ENCODE measurements around the gene CARMIL3.

DNA sequence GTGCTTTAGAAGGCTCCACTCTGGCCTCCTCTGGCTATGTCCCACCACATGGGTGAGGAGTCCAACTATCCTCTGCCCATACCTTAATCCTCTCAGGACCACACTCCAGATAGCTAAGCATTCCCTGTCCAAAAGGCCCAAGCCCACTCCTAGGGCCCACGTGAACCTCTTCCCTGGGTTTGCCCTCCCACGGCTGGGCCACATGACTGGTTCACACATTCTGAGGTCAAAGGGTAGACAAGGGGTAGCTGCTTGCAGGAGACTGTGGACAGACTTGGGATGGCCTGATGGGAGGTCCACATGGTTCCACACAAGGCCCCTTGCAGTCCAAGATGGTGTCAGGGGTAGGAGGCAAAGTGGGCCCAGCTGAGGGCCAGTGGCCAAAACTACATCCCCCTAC, 36.3 kb downstream of the CARMIL3 start:
- TF ChIP-seq, protein P1, sequence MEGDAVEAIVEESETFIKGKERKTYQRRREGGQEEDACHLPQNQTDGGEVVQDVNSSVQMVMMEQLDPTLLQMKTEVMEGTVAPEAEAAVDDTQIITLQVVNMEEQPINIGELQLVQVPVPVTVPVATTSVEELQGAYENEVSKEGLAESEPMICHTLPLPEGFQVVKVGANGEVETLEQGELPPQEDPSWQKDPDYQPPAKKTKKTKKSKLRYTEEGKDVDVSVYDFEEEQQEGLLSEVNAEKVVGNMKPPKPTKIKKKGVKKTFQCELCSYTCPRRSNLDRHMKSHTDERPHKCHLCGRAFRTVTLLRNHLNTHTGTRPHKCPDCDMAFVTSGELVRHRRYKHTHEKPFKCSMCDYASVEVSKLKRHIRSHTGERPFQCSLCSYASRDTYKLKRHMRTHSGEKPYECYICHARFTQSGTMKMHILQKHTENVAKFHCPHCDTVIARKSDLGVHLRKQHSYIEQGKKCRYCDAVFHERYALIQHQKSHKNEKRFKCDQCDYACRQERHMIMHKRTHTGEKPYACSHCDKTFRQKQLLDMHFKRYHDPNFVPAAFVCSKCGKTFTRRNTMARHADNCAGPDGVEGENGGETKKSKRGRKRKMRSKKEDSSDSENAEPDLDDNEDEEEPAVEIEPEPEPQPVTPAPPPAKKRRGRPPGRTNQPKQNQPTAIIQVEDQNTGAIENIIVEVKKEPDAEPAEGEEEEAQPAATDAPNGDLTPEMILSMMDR (IDR thresholded peaks at IDR 0.05) = no peak
- TF ChIP-seq POLR2A (IDR thresholded peaks at IDR 0.05) (no peak), EP300 (IDR thresholded peaks at IDR 0.05) (no peak)
